ENCODE data around the gene FBXO21. TPM values are rescaled to one million over a fixed set of nuclear protein-coding genes. Genes with fewer than 3 reads are reported as not detected.
"Not testable (repeated sequence)": the region's sequence is repeated elsewhere in the genome, so short reads cannot be mapped to it uniquely, and the experiment has no call there.

Gene FBXO21
- total RNA-seq, 1 experiment from 2014 or later = 37.8 TPM

DNA sequence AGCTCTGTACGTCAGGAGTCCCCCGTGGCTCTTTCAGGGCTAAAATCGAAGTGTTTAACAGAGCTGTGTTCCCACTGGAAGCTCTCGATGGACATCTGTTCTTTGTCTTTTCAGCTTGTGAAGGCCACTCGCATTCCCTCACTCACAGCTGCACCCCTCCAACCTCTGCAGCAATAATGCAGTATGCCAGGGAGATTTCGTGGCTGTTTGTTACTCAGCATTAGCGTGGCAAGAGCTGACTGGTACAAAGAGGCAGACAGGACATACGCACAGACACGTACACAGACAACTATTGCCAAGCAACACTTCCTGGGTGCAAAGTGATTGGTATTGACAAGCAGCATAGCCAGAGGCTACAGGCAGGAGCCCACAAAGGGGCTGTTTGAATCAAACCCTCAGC lies 11.8 kb upstream of the FBXO21 start:
- DNase-seq (ENCODE audit: low read depth, low spot score) (no peak), ATAC-seq (no peak)
- intact Hi-C loops (cut with micrococcal nuclease; ENCODE audit: unreplicated experiment) (no loop called here), in situ Hi-C loops (cut with HindIII; ENCODE audit: low pct_unique_long_range_greater_than_20kb, low sequenced_read_pairs) (no loop called here)
- Histone ChIP-seq H3K27ac (ENCODE audit: low read length) (no peak overlapping the region), H3K4me1 (ENCODE audit: control insufficient read depth, insufficient read depth, low read length) (no peaks in the 10 kb centered on the region), H3K27me3 (ENCODE audit: control insufficient read depth, insufficient read depth, low read length) (no peaks in the 10 kb centered on the region), H3K4me3 (ENCODE audit: low read depth in 2 of 2, low read length in 2 of 2) (no peak overlapping the region), H3K36me3 (ENCODE audit: control insufficient read depth, insufficient read depth, low read length) (no peaks in the 10 kb centered on the region), H3K9me3 (ENCODE audit: control insufficient read depth, insufficient read depth, low read depth, low read length) (no peaks in the 10 kb centered on the region)
- TF ChIP-seq POLR2AphosphoS5 (IDR thresholded peaks at IDR 0.05; ENCODE audit: low read depth, low read length) (no peak), TCF7L2 (IDR thresholded peaks at IDR 0.05; ENCODE audit: low read depth, low read length) (no peak), SIN3A (IDR thresholded peaks at IDR 0.05; ENCODE audit: borderline replicate concordance, insufficient read depth, low read depth, low read length) (no peak)
- TF ChIP-seq, protein P1, sequence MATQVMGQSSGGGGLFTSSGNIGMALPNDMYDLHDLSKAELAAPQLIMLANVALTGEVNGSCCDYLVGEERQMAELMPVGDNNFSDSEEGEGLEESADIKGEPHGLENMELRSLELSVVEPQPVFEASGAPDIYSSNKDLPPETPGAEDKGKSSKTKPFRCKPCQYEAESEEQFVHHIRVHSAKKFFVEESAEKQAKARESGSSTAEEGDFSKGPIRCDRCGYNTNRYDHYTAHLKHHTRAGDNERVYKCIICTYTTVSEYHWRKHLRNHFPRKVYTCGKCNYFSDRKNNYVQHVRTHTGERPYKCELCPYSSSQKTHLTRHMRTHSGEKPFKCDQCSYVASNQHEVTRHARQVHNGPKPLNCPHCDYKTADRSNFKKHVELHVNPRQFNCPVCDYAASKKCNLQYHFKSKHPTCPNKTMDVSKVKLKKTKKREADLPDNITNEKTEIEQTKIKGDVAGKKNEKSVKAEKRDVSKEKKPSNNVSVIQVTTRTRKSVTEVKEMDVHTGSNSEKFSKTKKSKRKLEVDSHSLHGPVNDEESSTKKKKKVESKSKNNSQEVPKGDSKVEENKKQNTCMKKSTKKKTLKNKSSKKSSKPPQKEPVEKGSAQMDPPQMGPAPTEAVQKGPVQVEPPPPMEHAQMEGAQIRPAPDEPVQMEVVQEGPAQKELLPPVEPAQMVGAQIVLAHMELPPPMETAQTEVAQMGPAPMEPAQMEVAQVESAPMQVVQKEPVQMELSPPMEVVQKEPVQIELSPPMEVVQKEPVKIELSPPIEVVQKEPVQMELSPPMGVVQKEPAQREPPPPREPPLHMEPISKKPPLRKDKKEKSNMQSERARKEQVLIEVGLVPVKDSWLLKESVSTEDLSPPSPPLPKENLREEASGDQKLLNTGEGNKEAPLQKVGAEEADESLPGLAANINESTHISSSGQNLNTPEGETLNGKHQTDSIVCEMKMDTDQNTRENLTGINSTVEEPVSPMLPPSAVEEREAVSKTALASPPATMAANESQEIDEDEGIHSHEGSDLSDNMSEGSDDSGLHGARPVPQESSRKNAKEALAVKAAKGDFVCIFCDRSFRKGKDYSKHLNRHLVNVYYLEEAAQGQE (IDR thresholded peaks at IDR 0.05; ENCODE audit: insufficient read depth in 1 of 2, low read depth in 2 of 2, low read length in 1 of 2) = no peak
- TF ChIP-seq, protein P2, sequence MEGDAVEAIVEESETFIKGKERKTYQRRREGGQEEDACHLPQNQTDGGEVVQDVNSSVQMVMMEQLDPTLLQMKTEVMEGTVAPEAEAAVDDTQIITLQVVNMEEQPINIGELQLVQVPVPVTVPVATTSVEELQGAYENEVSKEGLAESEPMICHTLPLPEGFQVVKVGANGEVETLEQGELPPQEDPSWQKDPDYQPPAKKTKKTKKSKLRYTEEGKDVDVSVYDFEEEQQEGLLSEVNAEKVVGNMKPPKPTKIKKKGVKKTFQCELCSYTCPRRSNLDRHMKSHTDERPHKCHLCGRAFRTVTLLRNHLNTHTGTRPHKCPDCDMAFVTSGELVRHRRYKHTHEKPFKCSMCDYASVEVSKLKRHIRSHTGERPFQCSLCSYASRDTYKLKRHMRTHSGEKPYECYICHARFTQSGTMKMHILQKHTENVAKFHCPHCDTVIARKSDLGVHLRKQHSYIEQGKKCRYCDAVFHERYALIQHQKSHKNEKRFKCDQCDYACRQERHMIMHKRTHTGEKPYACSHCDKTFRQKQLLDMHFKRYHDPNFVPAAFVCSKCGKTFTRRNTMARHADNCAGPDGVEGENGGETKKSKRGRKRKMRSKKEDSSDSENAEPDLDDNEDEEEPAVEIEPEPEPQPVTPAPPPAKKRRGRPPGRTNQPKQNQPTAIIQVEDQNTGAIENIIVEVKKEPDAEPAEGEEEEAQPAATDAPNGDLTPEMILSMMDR (IDR thresholded peaks at IDR 0.05) = no peak
- POLR2A ChIA-PET = no interaction called here
- CTCF ChIA-PET = no interaction called here
- BruUV-seq (replicated peaks) = no TSS peak

DNA sequence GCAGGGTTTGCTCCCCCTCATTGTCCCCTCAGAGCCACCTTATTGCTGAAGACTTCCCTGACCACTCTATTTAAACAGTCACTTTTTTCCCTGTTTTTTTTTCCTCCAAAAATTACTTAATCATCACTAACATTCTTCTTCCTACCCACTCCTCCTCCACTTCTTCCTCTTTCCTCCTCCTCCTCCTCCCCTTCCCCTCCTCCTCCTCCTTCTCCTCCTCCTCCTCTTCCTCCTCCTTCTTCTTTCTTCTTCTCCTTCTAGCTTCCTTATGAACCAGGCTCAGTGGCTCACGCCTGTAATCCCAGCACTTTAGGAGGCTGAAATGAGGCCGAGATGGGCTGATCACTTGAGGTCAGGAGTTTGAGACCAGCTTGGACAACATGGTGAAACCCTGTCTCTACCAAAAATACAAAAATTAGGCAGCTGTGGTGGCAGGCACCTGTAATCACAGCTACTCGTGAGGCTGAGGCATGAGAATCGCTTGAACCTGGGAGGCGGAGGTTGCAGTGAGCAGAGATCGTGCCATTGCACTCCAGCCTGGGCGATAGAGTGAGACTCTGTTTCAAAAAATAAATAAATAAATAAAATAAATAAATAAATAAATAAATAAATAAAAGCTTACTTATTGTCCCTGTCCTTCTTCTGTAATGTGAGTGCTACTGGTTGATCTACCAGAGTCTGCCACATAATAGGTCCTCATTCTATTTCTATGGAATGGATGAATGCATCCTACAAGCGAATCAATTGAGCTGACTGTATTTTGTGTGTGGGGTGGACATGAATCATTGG lies 9.9 kb upstream of the FBXO21 start:
- intact Hi-C loops (cut with micrococcal nuclease; ENCODE audit: unreplicated experiment); H3K4me1 ChIP-seq (ENCODE audit: control insufficient read depth, insufficient read depth, low read length); H3K4me3 ChIP-seq (ENCODE audit: low read depth in 2 of 2, low read length in 2 of 2); H3K27me3 ChIP-seq (ENCODE audit: control insufficient read depth, insufficient read depth, low read length); BruUV-seq (replicated peaks); in situ Hi-C loops (cut with HindIII; ENCODE audit: low pct_unique_long_range_greater_than_20kb, low sequenced_read_pairs); ATAC-seq; H3K36me3 ChIP-seq (ENCODE audit: control insufficient read depth, insufficient read depth, low read length); DNase-seq (ENCODE audit: low read depth, low spot score); POLR2A ChIA-PET; H3K9me3 ChIP-seq (ENCODE audit: control insufficient read depth, insufficient read depth, low read depth, low read length); H3K27ac ChIP-seq (ENCODE audit: low read length): not testable (repeated sequence)
- CTCF ChIA-PET = interaction anchor here (0.6 to 0.7 kb wide), 2 partner anchors 655 to 656 kb away, joined by 3 to 7 read pairs; no protein-coding TSS in a partner anchor

DNA sequence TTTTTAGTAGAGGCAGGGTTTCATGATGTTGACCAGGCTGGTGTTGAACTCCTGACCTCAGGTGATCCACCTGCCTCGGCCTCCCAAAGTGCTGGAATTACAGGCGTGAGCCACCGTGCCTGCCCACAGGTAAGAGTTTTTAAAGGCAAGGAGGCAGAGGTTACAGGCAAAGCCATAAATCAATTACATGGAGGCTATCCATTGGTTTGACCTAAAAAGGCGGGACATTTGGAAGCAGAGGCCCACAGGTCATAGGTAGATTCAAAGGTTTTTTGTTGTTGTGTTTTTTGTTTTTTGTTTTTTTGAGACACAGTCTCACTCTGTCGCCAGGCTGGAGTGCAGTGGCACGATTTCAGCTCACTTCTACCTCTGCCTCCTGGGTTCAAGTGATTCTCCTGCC lies 6.1 kb upstream of the FBXO21 start:
- POLR2A ChIA-PET; BruUV-seq (replicated peaks); H3K27me3 ChIP-seq (ENCODE audit: control insufficient read depth, insufficient read depth, low read length); CTCF ChIA-PET; H3K4me1 ChIP-seq (ENCODE audit: control insufficient read depth, insufficient read depth, low read length); DNase-seq (ENCODE audit: low read depth, low spot score); H3K9me3 ChIP-seq (ENCODE audit: control insufficient read depth, insufficient read depth, low read depth, low read length); in situ Hi-C loops (cut with HindIII; ENCODE audit: low pct_unique_long_range_greater_than_20kb, low sequenced_read_pairs); ATAC-seq; intact Hi-C loops (cut with micrococcal nuclease; ENCODE audit: unreplicated experiment); H3K36me3 ChIP-seq (ENCODE audit: control insufficient read depth, insufficient read depth, low read length); H3K4me3 ChIP-seq (ENCODE audit: low read depth in 2 of 2, low read length in 2 of 2); H3K27ac ChIP-seq (ENCODE audit: low read length): not testable (repeated sequence)

DNA sequence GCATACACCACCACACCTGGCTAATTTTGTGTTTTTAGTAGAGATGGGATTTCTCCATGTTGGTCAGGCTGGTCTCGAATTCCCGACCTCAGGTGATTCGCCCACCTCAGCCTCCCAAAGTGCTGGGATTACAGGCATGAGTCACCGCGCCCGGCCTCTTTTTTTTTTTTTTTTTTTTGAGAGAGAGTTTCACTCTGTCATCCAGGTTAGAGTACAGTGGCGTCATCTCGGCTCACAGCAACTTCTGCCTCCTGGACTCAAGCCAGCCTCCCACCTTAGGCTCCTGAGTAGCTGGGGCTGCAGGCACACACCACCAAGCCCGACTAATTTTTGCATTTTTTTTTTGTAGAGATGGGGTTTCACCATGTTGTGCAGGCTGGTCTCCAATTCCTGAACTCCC lies 4.8 kb upstream of the FBXO21 start:
- H3K27ac ChIP-seq (ENCODE audit: low read length); H3K4me3 ChIP-seq (ENCODE audit: low read depth in 2 of 2, low read length in 2 of 2); H3K36me3 ChIP-seq (ENCODE audit: control insufficient read depth, insufficient read depth, low read length); H3K27me3 ChIP-seq (ENCODE audit: control insufficient read depth, insufficient read depth, low read length); POLR2A ChIA-PET; DNase-seq (ENCODE audit: low read depth, low spot score); BruUV-seq (replicated peaks); H3K9me3 ChIP-seq (ENCODE audit: control insufficient read depth, insufficient read depth, low read depth, low read length); intact Hi-C loops (cut with micrococcal nuclease; ENCODE audit: unreplicated experiment); ATAC-seq; H3K4me1 ChIP-seq (ENCODE audit: control insufficient read depth, insufficient read depth, low read length); in situ Hi-C loops (cut with HindIII; ENCODE audit: low pct_unique_long_range_greater_than_20kb, low sequenced_read_pairs): not testable (repeated sequence)
- CTCF ChIA-PET = interaction anchor here (0.7 kb wide), 1 partner anchor 37 kb away, joined by 3 read pairs; no protein-coding TSS in a partner anchor
